Right kidney (tissue), 1 donor: ENCODE data around the gene ARHGEF10L.

Experiments used
- DNase-seq: peaks from one replicate; pipeline ENCODE4 v3.0.0-alpha.2; 2016

Gene ARHGEF10L

GRCh38 chr1:17679856-17680255, 140.4 kb downstream of the ARHGEF10L start:
- DNase-seq, result no peak

GRCh38 chr1:17680308-17680707, 140.8 kb downstream of the ARHGEF10L start:
- no peak for DNase-seq

DNA sequence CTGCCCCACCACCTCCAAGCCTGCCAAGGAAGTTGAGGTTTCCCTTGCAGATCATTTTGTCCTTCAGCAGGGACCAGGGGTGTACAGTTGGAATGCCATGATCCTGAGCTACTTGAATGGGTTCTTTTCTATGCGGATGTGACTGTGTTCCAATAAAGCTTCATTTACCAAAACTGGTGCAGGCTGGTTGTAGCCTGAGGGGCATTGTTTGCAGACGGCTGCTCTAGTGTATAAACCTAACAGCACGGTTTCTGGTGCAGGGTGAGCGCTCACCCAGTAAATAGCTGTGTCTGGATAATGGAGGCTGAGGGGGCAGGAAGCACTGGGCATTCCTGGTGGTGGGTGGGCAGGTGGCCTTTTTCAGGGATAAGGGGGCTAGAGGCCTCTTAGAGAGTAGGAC, 142.9 kb downstream of the ARHGEF10L start:
- DNase-seq, result no peak

- DNase-seq, result no peak
These were observed 144.1 kb downstream of the ARHGEF10L start for GRCh38 chr1:17683598-17683997.

DNA sequence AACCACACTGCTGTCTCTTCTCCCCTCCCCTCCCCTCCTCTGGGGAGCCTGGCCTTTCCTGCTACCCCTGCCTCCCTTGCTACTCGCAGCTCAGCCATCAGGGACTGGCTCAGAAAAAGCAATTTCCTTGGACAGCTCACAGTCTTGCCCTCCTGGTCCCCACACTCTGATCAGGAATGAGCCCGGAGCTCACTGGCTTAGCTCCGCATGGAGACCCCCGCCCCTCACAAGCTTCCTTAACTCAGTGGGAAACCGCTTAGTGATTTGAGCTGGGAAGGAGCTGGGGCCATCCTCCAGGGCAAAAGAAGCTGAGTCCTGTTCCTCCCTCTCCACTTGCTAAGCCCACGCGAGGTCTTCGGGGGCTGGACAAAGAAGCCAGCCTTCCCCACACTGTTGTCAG, 145.3 kb downstream of the ARHGEF10L start:
- DNase-seq, result no peak

- DNase-seq, result no peak
These were observed 146.8 kb downstream of the ARHGEF10L start for GRCh38 chr1:17686258-17686657.

- DNase-seq, result no peak
These were observed 147.6 kb downstream of the ARHGEF10L start for GRCh38 chr1:17687145-17687544.

DNA sequence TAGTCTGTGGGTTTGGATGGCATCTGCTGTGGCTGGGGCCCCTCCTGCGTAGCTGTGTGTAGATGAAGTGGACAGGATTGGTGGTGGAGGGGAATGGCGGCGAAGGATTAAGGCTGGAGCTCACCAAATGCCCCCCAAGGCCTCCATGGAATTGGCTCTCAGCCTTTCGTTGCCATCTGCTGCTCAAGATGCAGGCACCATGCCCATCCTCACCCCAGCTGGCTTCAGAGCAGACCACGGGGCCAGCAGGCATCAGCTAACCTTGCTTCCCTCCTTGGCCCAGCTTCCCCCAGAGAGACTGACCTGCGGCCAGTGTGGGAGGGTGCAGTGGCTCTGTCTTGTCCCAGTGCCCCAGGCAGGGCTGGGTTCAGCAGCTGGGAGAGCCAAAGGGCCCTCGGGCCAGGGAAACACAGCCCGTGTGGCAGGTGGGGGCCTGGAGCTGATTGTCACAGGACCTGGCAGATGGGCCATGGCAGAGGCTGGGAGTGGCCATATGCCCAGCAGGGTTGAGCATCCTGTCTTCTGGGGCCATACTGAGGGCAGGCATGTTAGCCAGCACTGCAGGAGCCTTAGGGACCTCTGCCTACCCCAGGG, 148.8 kb downstream of the ARHGEF10L start:
- no peak for DNase-seq

DNA sequence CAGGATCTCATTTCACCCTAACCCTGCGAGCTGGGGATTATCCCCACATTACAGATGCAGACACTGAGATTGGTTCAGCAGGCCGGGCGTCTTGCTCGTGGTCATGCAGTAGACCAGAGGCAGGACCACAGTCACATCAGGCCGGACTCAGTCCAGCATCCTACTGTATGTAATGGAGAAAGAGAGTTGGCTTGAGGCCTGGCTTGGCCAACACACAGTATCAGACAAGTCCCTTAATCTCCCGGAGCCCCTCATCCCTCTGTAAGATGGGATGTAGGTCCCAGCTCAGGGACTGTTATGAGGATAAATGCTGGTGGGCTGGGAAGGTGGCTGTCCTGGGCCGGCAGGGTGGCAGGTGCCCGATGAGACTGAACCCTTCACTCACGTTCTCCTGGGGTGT, 149.5 kb downstream of the ARHGEF10L start:
- no peak for DNase-seq

DNA sequence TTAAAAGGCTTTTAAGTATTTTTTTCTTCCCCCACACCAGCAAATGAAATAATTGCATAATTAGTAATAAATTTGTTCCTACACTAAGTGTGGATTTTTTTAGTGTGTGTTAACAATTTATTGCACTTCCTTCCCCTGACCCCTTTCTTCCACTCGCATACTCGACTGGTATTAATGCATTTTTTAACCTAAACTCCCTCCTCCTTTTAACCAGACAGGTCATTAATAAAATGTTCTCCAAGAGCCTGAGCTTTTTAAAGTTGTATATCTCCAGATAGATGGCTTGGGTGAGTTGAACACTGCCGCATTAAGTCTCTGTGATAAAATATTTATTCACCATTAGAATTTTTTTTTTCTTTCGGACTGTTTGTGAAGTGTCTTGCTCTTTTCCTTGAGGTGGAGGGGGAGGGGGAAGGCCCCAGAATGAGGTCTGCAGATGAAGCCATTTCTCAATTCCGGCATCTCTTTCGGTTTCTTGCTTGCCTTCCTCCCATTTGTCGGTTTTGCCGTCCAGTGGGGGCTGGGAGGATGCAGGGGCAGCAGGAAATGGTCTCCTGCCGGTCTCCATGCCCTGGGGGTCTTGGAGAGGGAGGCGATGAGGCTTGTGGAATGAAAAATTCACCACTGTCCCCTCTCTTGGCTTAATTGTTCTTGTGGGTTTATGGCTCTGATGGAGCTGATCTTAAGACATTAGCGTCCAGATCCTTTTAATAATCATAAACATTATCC, 151.6 kb downstream of the ARHGEF10L start:
- no peak for DNase-seq

- no peak for DNase-seq
These were observed 153.1 kb downstream of the ARHGEF10L start for GRCh38 chr1:17692645-17693044.

DNA sequence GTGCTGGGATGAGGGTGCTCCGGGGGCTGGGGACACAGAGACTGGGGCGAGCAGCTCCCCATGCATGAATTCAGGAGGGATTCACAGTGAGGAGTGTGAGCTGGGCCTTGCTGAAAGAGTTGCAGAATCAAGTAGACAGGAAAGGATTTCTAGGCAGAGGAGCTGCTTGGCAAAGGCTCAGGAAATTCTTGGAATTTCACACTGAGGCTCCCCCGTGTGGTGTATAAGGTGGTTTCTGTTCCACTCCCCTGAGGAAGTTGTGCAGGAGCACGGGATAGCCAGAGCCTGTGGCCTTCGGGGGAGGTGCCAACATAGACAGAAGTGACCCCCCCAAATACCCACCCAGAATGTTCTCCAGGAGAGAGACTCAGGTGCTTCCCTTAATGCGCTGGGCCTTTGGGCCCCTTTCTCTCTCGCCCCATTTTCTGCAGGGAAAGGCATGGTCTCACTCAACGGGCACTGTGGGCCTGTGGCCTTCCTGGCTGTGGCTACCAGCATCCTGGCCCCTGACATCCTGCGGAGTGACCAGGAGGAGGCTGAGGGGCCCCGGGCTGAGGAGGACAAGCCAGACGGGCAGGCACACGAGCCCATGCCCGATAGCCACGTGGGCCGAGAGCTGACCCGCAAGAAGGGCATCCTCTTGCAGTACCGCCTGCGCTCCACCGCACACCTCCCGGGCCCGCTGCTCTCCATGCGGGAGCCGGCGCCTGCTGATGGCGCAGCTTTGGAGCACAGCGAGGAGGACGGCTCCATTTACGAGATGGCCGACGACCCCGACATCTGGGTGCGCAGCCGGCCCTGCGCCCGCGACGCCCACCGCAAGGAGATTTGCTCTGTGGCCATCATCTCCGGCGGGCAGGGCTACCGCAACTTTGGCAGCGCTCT, 157.2 kb downstream of the ARHGEF10L start:
- DNase-seq, result no peak

DNA sequence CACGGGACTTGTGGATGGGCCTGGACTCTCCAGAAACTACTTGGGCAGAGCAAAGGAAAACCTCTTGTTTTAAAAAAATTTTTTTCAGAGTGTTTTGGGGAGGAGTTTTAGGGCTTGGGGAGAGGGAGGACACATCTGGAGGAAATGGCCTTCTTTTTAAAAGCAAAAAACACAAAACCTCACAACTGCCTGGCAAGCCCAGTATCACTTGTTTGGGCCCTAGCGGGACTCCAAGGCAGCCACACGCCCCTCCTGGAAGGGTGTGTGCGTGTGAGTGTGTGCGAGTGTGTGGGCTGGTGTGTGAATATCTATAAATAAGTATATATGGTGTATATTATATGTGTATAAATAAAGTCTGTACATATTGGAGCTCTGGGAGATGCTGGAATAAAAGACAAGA, 158.0 kb downstream of the ARHGEF10L start:
- DNase-seq, result no peak

GRCh38 chr1:17699581-17699980, 160.1 kb downstream of the ARHGEF10L start:
- no peak for DNase-seq

GRCh38 chr1:17700945-17701810, 161.7 kb downstream of the ARHGEF10L start:
- no peak for DNase-seq

DNA sequence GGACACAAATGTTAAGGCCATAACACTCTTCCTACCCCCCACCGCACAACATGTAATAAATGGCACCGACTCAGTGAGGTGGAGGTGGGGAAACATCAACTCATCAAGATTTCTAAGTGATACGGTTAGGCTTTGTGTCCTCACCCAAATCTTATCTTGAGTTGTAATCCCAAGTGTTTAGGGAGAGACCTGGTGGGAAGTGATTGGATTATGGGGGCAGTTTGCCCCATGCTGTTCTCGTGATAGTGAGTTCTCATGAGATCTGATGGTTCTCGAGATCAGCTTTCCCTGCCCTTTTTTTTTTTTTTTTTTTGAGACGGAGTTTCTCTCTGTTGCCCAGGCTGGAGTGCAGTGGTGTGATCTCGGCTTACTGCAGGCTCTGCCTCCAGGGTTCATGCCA, 164.7 kb downstream of the ARHGEF10L start:
- no peak for DNase-seq

DNA sequence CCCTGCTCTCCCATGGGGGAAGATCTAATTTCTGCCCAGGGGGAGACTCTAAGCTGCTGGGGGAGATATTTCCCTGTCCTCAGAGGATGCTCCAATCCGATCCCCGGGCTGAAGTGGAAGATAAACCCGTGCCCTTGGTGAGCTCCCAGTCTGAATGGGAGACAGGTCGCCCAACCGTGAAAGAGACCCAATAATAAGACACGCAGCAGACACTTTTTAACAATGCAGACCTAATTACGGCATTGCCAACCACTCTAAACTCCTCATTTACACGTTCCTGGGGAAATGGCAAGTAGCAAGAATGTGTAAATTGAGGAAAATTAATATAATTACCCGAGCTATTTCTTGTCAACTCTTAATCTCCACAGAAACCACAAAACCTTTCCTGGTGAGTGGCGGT, 166.9 kb downstream of the ARHGEF10L start:
- no peak for DNase-seq

- no peak for DNase-seq
These were observed 170.5 kb downstream of the ARHGEF10L start for GRCh38 chr1:17709981-17710380.

GRCh38 chr1:17710889-17711576, 171.5 kb downstream of the ARHGEF10L start:
- DNase-seq, result no peak

DNA sequence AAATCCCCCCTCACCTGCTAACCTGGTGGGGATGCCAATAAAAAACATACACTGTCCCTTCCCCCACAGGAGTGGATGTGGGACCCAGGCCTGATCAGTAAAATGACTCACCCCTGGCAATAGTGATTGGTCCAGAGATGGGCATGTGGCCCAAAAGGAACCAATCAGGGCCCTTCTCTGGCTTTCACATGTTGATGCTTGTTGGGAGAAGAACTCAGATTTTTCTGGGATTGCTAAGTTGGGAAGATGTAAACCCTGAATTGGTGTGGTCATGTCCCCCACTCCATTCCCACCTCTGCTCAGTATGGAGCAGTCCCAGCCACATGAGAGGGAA, 172.0 kb downstream of the ARHGEF10L start:
- no peak for DNase-seq

DNA sequence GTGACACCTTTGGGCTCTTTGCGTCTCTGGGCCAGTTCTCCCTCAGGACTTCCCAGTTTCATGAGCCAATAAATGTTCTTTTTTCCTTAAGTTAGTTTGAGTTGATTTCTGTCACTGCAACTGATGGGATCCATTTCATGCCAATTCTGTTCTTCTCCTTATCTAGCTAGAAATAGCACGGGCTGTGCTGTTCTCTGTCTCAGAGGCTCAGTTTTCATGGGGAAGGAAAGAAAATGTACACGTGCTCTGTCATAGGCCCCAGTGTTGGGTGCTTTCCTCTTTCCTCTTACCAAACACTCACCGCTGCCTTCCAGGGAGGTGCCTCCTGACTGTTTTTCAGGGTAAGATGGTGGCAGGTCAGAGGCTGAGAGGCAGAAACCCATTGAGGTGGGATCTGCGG, 172.4 kb downstream of the ARHGEF10L start:
- no peak for DNase-seq

DNA sequence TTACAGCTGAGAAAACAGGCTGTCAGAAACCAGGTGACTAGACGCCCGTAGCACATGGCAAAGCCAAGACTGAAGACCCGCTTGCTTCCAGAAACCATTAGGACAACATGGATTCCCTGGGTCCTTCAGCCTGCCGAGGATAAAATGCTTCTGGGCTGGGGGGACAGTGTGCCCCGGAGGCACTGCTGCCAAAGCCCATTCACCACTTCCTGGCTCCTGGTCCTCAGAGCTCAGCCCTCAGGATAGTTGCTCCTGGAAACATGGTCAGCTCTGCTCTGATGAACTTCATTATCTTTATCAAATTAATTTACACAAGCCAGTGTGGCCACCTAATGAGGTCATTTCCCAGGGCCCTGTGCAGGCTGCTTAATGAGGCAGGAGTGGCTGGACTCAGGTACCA, 174.5 kb downstream of the ARHGEF10L start:
- DNase-seq, result no peak
